ENCODE measurements around the gene PDE6H.

The PDE6H gene

DNA sequence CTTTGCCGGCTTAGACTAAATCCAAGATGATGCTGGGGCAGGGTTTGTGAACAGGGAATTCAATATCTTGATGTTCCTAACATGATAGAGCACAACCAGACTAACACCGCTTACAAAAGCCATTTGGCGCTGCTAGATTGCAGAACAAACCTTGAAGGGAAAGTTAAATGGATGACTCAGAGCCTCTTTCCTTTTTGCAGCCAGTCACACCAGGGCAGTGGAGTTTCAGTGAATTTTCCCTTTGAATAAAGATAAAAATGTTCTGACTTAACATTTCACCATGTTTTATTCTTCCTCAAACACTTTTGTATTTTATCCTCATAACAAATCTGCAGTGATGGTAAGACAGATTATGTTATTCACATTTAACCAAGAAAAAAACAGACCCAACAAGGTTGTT is 47.3 kb downstream of the PDE6H start:
- H3K4me3 ChIP-seq (ENCODE audit: low read depth, low read length), result no peak overlapping the region
- TF ChIP-seq, protein P1, sequence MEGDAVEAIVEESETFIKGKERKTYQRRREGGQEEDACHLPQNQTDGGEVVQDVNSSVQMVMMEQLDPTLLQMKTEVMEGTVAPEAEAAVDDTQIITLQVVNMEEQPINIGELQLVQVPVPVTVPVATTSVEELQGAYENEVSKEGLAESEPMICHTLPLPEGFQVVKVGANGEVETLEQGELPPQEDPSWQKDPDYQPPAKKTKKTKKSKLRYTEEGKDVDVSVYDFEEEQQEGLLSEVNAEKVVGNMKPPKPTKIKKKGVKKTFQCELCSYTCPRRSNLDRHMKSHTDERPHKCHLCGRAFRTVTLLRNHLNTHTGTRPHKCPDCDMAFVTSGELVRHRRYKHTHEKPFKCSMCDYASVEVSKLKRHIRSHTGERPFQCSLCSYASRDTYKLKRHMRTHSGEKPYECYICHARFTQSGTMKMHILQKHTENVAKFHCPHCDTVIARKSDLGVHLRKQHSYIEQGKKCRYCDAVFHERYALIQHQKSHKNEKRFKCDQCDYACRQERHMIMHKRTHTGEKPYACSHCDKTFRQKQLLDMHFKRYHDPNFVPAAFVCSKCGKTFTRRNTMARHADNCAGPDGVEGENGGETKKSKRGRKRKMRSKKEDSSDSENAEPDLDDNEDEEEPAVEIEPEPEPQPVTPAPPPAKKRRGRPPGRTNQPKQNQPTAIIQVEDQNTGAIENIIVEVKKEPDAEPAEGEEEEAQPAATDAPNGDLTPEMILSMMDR (IDR thresholded peaks at IDR 0.05; ENCODE audit: borderline replicate concordance, insufficient read depth, low read depth, low read length), result no peak
